OCI-LY3 (cell line): Measurements from ENCODE around the gene SRGAP2C.
"Not testable (repeated sequence)": the region's sequence is repeated elsewhere in the genome, so short reads cannot be mapped to it uniquely, and the experiment has no call there.

Source experiments
- CTCF ChIP-seq: fragments of 200-600, 300-600 bp; sonication (generic); IDR thresholded peaks from 2 replicates; pipeline ENCODE4 v1.5.1; 2014; ENCODE audit warnings: antibody characterized with exemption, low read length, low read depth
- EZH2phosphoT487 ChIP-seq: fragments of 200-600 bp; shearing (Covaris generic); IDR thresholded peaks from 2 replicates; pipeline ENCODE4 v1.6.1; 2018; ENCODE audit warnings: antibody characterized with exemption, mixed run types, low read depth

- not testable (repeated sequence) for TF ChIP-seq CTCF, EZH2phosphoT487
These were observed 113.8 kb downstream of the SRGAP2C start for GRCh38 chr1:121298529-121298928.
